Endothelial cell of umbilical vein (primary cell): ENCODE data around the gene LARP1B. TPM values are rescaled to one million over a fixed set of nuclear protein-coding genes. Genes with fewer than 3 reads are reported as not detected.
"Not testable (repeated sequence)": the region's sequence is repeated elsewhere in the genome, so short reads cannot be mapped to it uniquely, and the experiment has no call there.

Experiments used
- BruUV-seq: library from RNA; stranded (reverse); fragments of 400-500 nt; replicated peaks from 2 replicates; lab custom pipeline; 2021; lab: Mats Ljungman, UMichigan
- CTCF ChIA-PET: fragments of 300-600, 350-600 bp; sonication (Branson Sonifier 250); formaldehyde crosslinking; loops from one replicate; lab custom pipeline; 2021; ENCODE audit warnings: antibody characterized with exemption, inconsistent platforms; lab: Charles Lee
- POLR2A ChIA-PET: fragments of 300-600, 350-600 bp; sonication (Branson Sonifier 250); formaldehyde crosslinking; loops from one replicate; lab custom pipeline; 2021; ENCODE audit warnings: antibody characterized with exemption, inconsistent platforms; lab: Charles Lee
- DNase-seq: peaks from one replicate; pipeline ENCODE4 v3.0.0-alpha.2; 2011; ENCODE audit warnings: low read depth, low spot score
- FAIRE-seq: peaks from 2 replicates; lab custom pipeline; 2011; peaks lifted over from hg19 to GRCh38; lab: Jason Lieb, UNC
- H2AFZ ChIP-seq: 2 replicates; pipeline ENCODE4 v1.6.0; 2012; ENCODE audit warnings: low read depth, low read length, control low read depth, inconsistent platforms
- H3K27ac ChIP-seq: 2 replicates; pipeline ENCODE4 v1.5.1; 2011; ENCODE audit warnings: low read depth, mild to moderate bottlenecking, control low read depth, low read length, moderate library complexity; ENCODE audit not compliant: insufficient read depth
- H3K27me3 ChIP-seq, 2 experiments: 2 replicates each; pipeline versions ENCODE4 v1.6.0 to v1.6.1; 2011; ENCODE audit warnings: low read length in 2 of 2, mixed read lengths in 1 of 2; ENCODE audit not compliant: control insufficient read depth in 2 of 2, insufficient read depth in 2 of 2
- H3K36me3 ChIP-seq, 2 experiments: 2 replicates in 1 of 2; 3 replicates in 1 of 2; pipeline ENCODE4 v1.5.1; 2011; ENCODE audit warnings: low read length in 2 of 2, mild to moderate bottlenecking in 1 of 2, moderate library complexity in 1 of 2; ENCODE audit not compliant: control insufficient read depth in 2 of 2, insufficient read depth in 2 of 2; ENCODE audit errors: extremely low read depth in 1 of 2
- H3K4me1 ChIP-seq: 3 replicates; pipeline ENCODE4 v1.5.1; 2011; ENCODE audit warnings: mild to moderate bottlenecking, low read length; ENCODE audit not compliant: control insufficient read depth, insufficient read depth; ENCODE audit errors: extremely low read depth
- H3K4me2 ChIP-seq: 2 replicates; pipeline ENCODE4 v1.6.1; 2011; ENCODE audit warnings: low read length, control low read depth, mixed read lengths; ENCODE audit not compliant: insufficient read depth
- H3K4me3 ChIP-seq, 3 experiments: fragments of 200-600 bp in 1 of 3; sonication (generic), shearing (Covaris generic) in 1 of 3; replicated peaks in 1 of 3; 2 replicates each; pipeline ENCODE4 v1.5.1; 2011 to 2016; ENCODE audit warnings: control low read depth in 3 of 3, low read length in 3 of 3, mild to moderate bottlenecking in 2 of 3, inconsistent platforms in 1 of 3, low read depth in 1 of 3, moderate library complexity in 1 of 3; ENCODE audit not compliant: insufficient read depth in 1 of 3
- H3K79me2 ChIP-seq: 2 replicates; pipeline ENCODE4 v1.6.0; 2012; ENCODE audit warnings: low read length, inconsistent platforms; ENCODE audit not compliant: control insufficient read depth, insufficient read depth
- H3K9ac ChIP-seq: replicated peaks from 2 replicates; pipeline ENCODE3; 2011; ENCODE audit warnings: low read length, control low read depth; ENCODE audit not compliant: insufficient read depth; ENCODE audit errors: extremely low read depth
- H3K9me1 ChIP-seq: replicated peaks from 3 replicates; pipeline ENCODE4 v1.6.0; 2011; ENCODE audit warnings: mild to moderate bottlenecking, low read length; ENCODE audit not compliant: control insufficient read depth, insufficient read depth; ENCODE audit errors: extremely low read depth
- H3K9me3 ChIP-seq: replicated peaks from 2 replicates; pipeline ENCODE4 v1.5.1; 2012; ENCODE audit warnings: low read length, inconsistent platforms; ENCODE audit not compliant: control insufficient read depth, insufficient read depth
- H4K20me1 ChIP-seq: replicated peaks from 2 replicates; pipeline ENCODE3; 2011; ENCODE audit warnings: mild to moderate bottlenecking, low read length; ENCODE audit not compliant: control insufficient read depth, insufficient read depth; ENCODE audit errors: extremely low read depth
- CTCF ChIP-seq, 2 donors: IDR thresholded peaks; 1 replicate in 1 of 2; 2 replicates in 1 of 2; pipeline ENCODE4 v1.5.1; 2011; ENCODE audit warnings: low read length in 2 of 2, mild to moderate bottlenecking in 2 of 2, moderate library complexity in 2 of 2, control low read depth in 1 of 2, inconsistent platforms in 1 of 2, low read depth in 1 of 2; ENCODE audit not compliant: insufficient read depth in 1 of 2; ENCODE audit errors: extremely low read depth in 1 of 2
- EZH2 ChIP-seq: IDR thresholded peaks from 2 replicates; pipeline ENCODE4 v1.6.1; 2012; ENCODE audit warnings: borderline replicate concordance, low read depth, mild to moderate bottlenecking, moderate library complexity, low read length, inconsistent platforms; ENCODE audit not compliant: severe bottlenecking
- FOS ChIP-seq: IDR thresholded peaks from 2 replicates; pipeline ENCODE4 v1.6.1; 2011; ENCODE audit warnings: mild to moderate bottlenecking, low read length, moderate library complexity, borderline replicate concordance; ENCODE audit not compliant: insufficient read depth
- GATA2 ChIP-seq: IDR thresholded peaks from 2 replicates; pipeline ENCODE4 v1.7.0; 2011; ENCODE audit warnings: low read depth, mild to moderate bottlenecking, moderate library complexity, mixed read lengths, low read length; ENCODE audit not compliant: insufficient read length, insufficient read depth
- JUN ChIP-seq: IDR thresholded peaks from 2 replicates; pipeline ENCODE4 v1.6.1; 2011; ENCODE audit warnings: borderline replicate concordance, low read depth; ENCODE audit not compliant: insufficient read length, insufficient read depth
- MAX ChIP-seq: IDR thresholded peaks from 2 replicates; pipeline ENCODE4 v1.6.1; 2011; ENCODE audit not compliant: insufficient read depth, insufficient read length
- MYC ChIP-seq: IDR thresholded peaks from one replicate; pipeline ENCODE4 v1.6.1; 2011; ENCODE audit warnings: mild to moderate bottlenecking, low read depth, low read length
- POLR2A ChIP-seq: IDR thresholded peaks from 2 replicates; pipeline ENCODE4 v1.6.1; 2012; ENCODE audit warnings: low read depth, mild to moderate bottlenecking, control low read depth, low read length
- POLR2AphosphoS5 ChIP-seq: IDR thresholded peaks from 2 replicates; pipeline ENCODE4 v1.6.1; 2012; ENCODE audit warnings: low read depth, mild to moderate bottlenecking, control low read depth, low read length, moderate library complexity; ENCODE audit not compliant: insufficient read depth
- dilution Hi-C: fragments of 300-500 bp; cut with MboI; formaldehyde crosslinking; loops from one replicate; pipeline ENCODE4 v1.15.0; 2019; ENCODE audit warnings: low sequenced_read_pairs; ENCODE audit not compliant: extremely low pct_ligation_motif_present
- intact Hi-C: fragments of 100-400 bp; cut with micrococcal nuclease; formaldehyde crosslinking; loops from one replicate; pipeline ENCODE4 v1.10.0; 2022
- polyA plus RNA-seq, 4 experiments: library from polyadenylated mRNA; depleted of rRNA in 3 of 4; stranded (reverse) in 3 of 4; unstranded in 1 of 4; fragments of >200 nt; gene quantifications; 2 replicates each; pipeline versions ENCODE4 v1.2.1 to v1.2.3, GENCODE V29; 2011 to 2012; ENCODE audit warnings: missing spikeins in 1 of 4
- total RNA-seq: library from RNA; stranded (reverse); gene quantifications from 2 replicates; pipeline ENCODE4 v1.2.3, GENCODE V29; 2021

Gene LARP1B
- total and polyA plus RNA-seq, 2 donors (not counting 3 experiments of a cell fraction or from before 2014, with no cell fraction given) = 7.3 to 28.8 TPM

GRCh38 chr4:128155874-128156456, 94.9 kb downstream of the LARP1B start:
- Histone ChIP-seq H3K9me1 (no peaks in the 10 kb centered on the region), H3K9me3 (no peaks in the 10 kb centered on the region), H3K27me3 (no peaks in the 10 kb centered on the region), H3K36me3 (no peaks in the 10 kb centered on the region), H4K20me1 (no peaks in the 10 kb centered on the region), H3K4me3 (no peak overlapping the region), H3K4me2 (peak overlapping the region; percentile 2), H3K4me1 (peaks cover 34% of the 10 kb centered on the region), H3K9ac (no peak overlapping the region), H3K27ac (peak overlapping the region; percentile 85), H2AFZ (no peak overlapping the region), H3K79me2 (no peaks in the 10 kb centered on the region)
- FAIRE-seq = no peak
- DNase-seq = no peak
- ChIA-PET CTCF (interaction anchor here (0.6 to 1.6 kb wide), 8 partner anchors 8 to 719 kb away, joined by 3 to 6 read pairs (median 3); no protein-coding TSS in a partner anchor), POLR2A (interaction anchor here (0.8 kb wide), 1 partner anchor 95 kb away, joined by 3 read pairs; the partner anchor contains the start of gene LARP1B)
- dilution Hi-C loops = no loop called here
- intact Hi-C loops = loop anchor here (1.0 to 2.0 kb wide), 2 partner anchors 7 to 93 kb away; no protein-coding TSS in a partner anchor
- BruUV-seq = TSS peak; percentile 44
- TF ChIP-seq MYC (no peak), JUN (no peak), GATA2 (no peak), EZH2 (no peak), POLR2A (no peak), MAX (no peak), FOS (no peak), POLR2AphosphoS5 (no peak), CTCF (IDR thresholded peaks at IDR 0.05; ENCODE audit: extremely low read depth in 1 of 2, insufficient read depth in 1 of 2, low read depth in 1 of 2, low read length in 2 of 2) (no peak)

GRCh38 chr4:128156472-128156871, 95.4 kb downstream of the LARP1B start:
- POLR2A ChIA-PET, H2AFZ ChIP-seq, DNase-seq, H3K9me3 ChIP-seq, H3K4me3 ChIP-seq, H3K4me2 ChIP-seq, BruUV-seq, H3K27ac ChIP-seq, H4K20me1 ChIP-seq, intact Hi-C loops, H3K9ac ChIP-seq, FAIRE-seq, dilution Hi-C loops, H3K9me1 ChIP-seq, H3K36me3 ChIP-seq, H3K79me2 ChIP-seq, H3K27me3 ChIP-seq: not testable (repeated sequence)
- H3K4me1 ChIP-seq = peaks cover 39% of the 10 kb centered on the region
- CTCF ChIA-PET = interaction anchor here (0.6 to 0.7 kb wide), 3 partner anchors 34 to 196 kb away, joined by 3 to 4 read pairs (median 3); no protein-coding TSS in a partner anchor
